Measurements from ENCODE around the gene CACNG4.

CACNG4 gene

DNA sequence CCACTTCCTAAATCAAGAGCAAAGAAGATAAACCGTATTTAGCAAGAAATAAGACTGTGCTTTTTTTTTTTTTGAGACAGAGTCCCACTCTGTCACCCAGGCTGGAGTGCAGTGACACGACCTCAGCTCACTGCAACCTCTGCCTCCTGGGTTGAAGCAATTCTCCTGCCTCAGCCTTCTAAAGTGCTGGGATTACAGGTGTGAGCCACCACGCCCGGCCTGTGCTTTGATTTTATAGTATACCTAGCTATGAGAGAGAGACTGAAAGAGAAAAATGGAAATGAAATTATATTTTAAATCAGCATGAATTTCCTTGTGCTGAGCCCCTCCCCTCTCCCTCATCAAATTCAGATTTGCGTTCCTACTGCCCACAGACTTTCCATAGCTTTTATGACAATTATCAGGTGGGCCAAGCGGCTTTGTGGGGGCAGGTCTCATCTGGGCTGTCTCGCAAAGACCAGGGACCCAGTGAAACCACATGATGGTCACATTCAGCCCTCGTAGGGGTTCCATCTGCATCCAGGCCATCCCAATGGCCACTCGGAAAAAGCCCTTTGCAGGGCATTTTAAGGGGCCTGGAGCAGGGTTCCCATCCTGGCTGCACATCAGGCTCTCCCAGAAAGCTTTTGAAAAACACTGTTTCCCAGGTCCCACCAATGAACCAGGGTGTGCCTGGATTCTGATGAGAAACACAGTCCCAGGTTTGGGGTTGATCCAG lies 88.4 kb downstream of the CACNG4 start:
- no peak overlapping the region for H3K4me3 ChIP-seq (ENCODE audit: low read length)
- H3K27me3 ChIP-seq (ENCODE audit: insufficient read depth, low read length), result no peaks in the 10 kb centered on the region
- H3K36me3 ChIP-seq (ENCODE audit: insufficient read depth, low read depth, low read length), result no peaks in the 10 kb centered on the region

DNA sequence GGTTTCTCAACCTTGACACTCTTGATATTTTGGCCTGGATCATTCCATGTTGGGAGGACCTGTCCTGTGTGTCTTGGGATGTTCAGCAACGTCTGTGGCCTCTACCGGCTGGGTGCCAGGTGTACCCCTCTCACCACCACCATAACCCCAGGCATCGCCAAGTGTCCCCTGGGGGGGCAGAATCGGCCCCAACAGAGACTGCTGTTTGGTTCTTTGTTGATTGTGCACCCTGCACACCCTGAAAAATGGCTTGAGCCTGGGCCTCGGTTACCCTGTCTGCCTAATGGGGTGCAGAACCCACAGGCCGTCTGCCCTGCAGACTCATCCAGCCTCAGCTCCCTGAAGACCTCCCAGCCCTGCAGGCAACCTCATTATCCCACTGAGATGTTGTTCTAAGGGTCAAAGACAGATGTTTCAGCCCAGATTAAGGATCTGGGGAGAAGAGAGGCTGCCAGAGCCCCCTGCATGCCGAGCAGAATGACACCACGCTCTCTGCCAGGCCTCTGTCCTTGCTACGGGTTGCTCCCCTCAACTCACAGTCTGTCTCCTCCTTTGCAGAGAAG lies 89.0 kb downstream of the CACNG4 start:
- Histone ChIP-seq H3K27me3 (ENCODE audit: insufficient read depth, low read length) (no peaks in the 10 kb centered on the region), H3K4me3 (ENCODE audit: low read length) (no peak overlapping the region), H3K9me3 (ENCODE audit: insufficient read depth, low read depth, low read length) (peaks cover 13% of the 10 kb centered on the region), H3K4me1 (ENCODE audit: insufficient read depth, low read length) (no peaks in the 10 kb centered on the region), H3K27ac (ENCODE audit: low read length) (no peak overlapping the region), H3K36me3 (ENCODE audit: insufficient read depth, low read depth, low read length) (no peaks in the 10 kb centered on the region), H3K9ac (ENCODE audit: low read depth, low read length) (no peak overlapping the region; the same call in 1 of the 2 replicates)

More for the DNA sequence above, 88.4 kb downstream of the CACNG4 start:
- Histone ChIP-seq H3K9me3 (ENCODE audit: insufficient read depth, low read depth, low read length) (peaks cover 16% of the 10 kb centered on the region), H3K9ac (ENCODE audit: low read depth, low read length) (no peak overlapping the region), H3K4me1 (ENCODE audit: insufficient read depth, low read length) (no peaks in the 10 kb centered on the region), H3K27ac (ENCODE audit: low read length) (no peak overlapping the region)

GRCh38 chr17:67054011-67054591 lies 89.6 kb downstream of the CACNG4 start:
- Histone ChIP-seq H3K9me3 (ENCODE audit: insufficient read depth, low read depth, low read length) (peaks cover 7% of the 10 kb centered on the region), H3K4me1 (ENCODE audit: insufficient read depth, low read length) (no peaks in the 10 kb centered on the region), H3K27me3 (ENCODE audit: insufficient read depth, low read length) (no peaks in the 10 kb centered on the region), H3K36me3 (ENCODE audit: insufficient read depth, low read depth, low read length) (no peaks in the 10 kb centered on the region), H3K4me3 (ENCODE audit: low read length) (no peak overlapping the region), H3K27ac (ENCODE audit: low read length) (no peak overlapping the region), H3K9ac (ENCODE audit: low read depth, low read length) (no peak overlapping the region; the same call in 1 of the 2 replicates)

GRCh38 chr17:67054608-67055007 lies 90.1 kb downstream of the CACNG4 start:
- Histone ChIP-seq H3K9me3 (ENCODE audit: insufficient read depth, low read depth, low read length) (peaks cover 2% of the 10 kb centered on the region; the same call in 1 of the 2 replicates), H3K9ac (ENCODE audit: low read depth, low read length) (no peak overlapping the region), H3K27ac (ENCODE audit: low read length) (no peak overlapping the region), H3K36me3 (ENCODE audit: insufficient read depth, low read depth, low read length) (no peaks in the 10 kb centered on the region), H3K4me3 (ENCODE audit: low read length) (no peak overlapping the region), H3K4me1 (ENCODE audit: insufficient read depth, low read length) (no peaks in the 10 kb centered on the region), H3K27me3 (ENCODE audit: insufficient read depth, low read length) (no peaks in the 10 kb centered on the region)

GRCh38 chr17:67055041-67055443 lies 90.5 kb downstream of the CACNG4 start:
- H3K4me3 ChIP-seq (ENCODE audit: low read length), result no peak overlapping the region
- H3K27ac ChIP-seq (ENCODE audit: low read length), result no peak overlapping the region
- H3K27me3 ChIP-seq (ENCODE audit: insufficient read depth, low read length), result no peaks in the 10 kb centered on the region
- H3K9me3 ChIP-seq (ENCODE audit: insufficient read depth, low read depth, low read length), result no peaks in the 10 kb centered on the region
- H3K36me3 ChIP-seq (ENCODE audit: insufficient read depth, low read depth, low read length), result no peaks in the 10 kb centered on the region
- H3K4me1 ChIP-seq (ENCODE audit: insufficient read depth, low read length), result no peaks in the 10 kb centered on the region
- no peak overlapping the region for H3K9ac ChIP-seq (ENCODE audit: low read depth, low read length)

DNA sequence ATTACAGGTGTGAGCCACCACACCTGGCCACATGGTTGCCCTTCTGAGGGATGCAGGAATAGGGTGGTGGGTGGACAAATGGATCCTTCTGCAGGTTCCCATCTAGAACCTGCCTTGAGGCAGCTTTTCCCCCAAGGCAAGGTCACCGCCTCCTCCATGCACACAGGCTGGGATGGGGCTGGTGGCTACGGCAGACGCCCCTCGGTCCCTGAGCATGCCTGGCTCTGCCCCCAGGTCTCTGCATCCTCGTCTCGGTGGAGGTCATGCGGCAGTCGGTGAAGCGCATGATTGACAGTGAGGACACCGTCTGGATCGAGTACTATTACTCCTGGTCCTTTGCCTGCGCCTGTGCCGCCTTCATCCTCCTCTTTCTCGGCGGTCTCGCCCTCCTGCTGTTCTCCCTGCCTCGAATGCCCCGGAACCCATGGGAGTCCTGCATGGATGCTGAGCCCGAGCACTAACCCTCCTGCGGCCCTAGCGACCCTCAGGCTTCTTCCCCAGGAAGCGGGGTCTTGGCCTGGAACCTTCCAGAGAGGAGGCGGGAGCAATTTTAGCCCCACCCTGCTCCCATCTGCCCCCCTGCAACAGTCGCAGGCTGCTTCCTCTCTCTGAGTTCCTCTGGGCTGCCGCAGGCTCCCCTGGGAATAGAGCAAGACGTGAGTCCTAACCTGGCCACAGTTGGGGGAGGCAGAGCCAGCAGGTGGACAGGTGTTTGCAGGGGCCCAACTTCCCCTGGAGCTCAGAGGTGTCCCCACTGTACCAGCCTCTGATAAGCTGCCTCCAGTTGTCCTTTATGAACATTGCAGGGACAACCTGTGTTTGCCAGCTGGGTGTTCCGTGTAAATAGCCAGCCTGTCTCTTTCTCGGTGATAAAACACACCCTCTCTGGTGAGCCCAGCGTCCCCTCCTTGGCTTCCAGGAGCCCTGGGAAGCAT lies 91.6 kb downstream of the CACNG4 start:
- Histone ChIP-seq H3K27me3 (ENCODE audit: insufficient read depth, low read length) (no peaks in the 10 kb centered on the region), H3K36me3 (ENCODE audit: insufficient read depth, low read depth, low read length) (no peaks in the 10 kb centered on the region), H3K27ac (ENCODE audit: low read length) (no peak overlapping the region), H3K4me1 (ENCODE audit: insufficient read depth, low read length) (no peaks in the 10 kb centered on the region), H3K9ac (ENCODE audit: low read depth, low read length) (no peak overlapping the region), H3K9me3 (ENCODE audit: insufficient read depth, low read depth, low read length) (no peaks in the 10 kb centered on the region), H3K4me3 (ENCODE audit: low read length) (no peak overlapping the region)

- H3K27ac ChIP-seq (ENCODE audit: low read length), result no peak overlapping the region
- H3K4me3 ChIP-seq (ENCODE audit: low read length), result no peak overlapping the region
- H3K9me3 ChIP-seq (ENCODE audit: insufficient read depth, low read depth, low read length), result no peaks in the 10 kb centered on the region
- no peak overlapping the region for H3K9ac ChIP-seq (ENCODE audit: low read depth, low read length)
- no peaks in the 10 kb centered on the region for H3K4me1 ChIP-seq (ENCODE audit: insufficient read depth, low read length)
- H3K27me3 ChIP-seq (ENCODE audit: insufficient read depth, low read length), result no peaks in the 10 kb centered on the region
- H3K36me3 ChIP-seq (ENCODE audit: insufficient read depth, low read depth, low read length), result no peaks in the 10 kb centered on the region
Measured at GRCh38 chr17:67056746-67057490, 92.4 kb downstream of the CACNG4 start.

DNA sequence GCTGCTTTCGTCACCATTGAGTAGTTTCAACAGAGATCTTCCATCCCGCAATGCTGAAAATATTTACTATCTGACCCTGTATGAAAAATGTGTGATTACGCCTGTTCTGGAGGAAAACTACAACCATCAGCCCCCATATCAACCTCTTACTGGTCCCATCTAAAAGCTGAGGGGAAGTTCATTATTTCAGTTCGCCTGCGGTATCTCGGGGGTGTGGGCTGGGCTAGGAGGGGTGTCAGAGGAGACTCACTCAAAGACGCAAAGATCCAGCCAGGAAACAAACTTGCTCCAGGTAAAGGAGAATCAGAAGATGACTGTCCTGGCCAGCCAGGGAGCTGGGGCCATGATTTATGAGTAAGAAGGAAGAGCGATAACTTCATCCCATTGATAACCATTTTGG lies 93.5 kb downstream of the CACNG4 start:
- Histone ChIP-seq H3K36me3 (ENCODE audit: insufficient read depth, low read depth, low read length) (no peaks in the 10 kb centered on the region), H3K9me3 (ENCODE audit: insufficient read depth, low read depth, low read length) (no peaks in the 10 kb centered on the region), H3K27ac (ENCODE audit: low read length) (no peak overlapping the region), H3K4me1 (ENCODE audit: insufficient read depth, low read length) (no peaks in the 10 kb centered on the region), H3K27me3 (ENCODE audit: insufficient read depth, low read length) (no peaks in the 10 kb centered on the region), H3K4me3 (ENCODE audit: low read length) (no peak overlapping the region), H3K9ac (ENCODE audit: low read depth, low read length) (no peak overlapping the region)

- H3K36me3 ChIP-seq (ENCODE audit: insufficient read depth, low read depth, low read length), result no peaks in the 10 kb centered on the region
- H3K4me3 ChIP-seq (ENCODE audit: low read length), result no peak overlapping the region
- no peak overlapping the region for H3K27ac ChIP-seq (ENCODE audit: low read length)
- no peaks in the 10 kb centered on the region for H3K27me3 ChIP-seq (ENCODE audit: insufficient read depth, low read length)
- no peaks in the 10 kb centered on the region for H3K4me1 ChIP-seq (ENCODE audit: insufficient read depth, low read length)
- H3K9ac ChIP-seq (ENCODE audit: low read depth, low read length), result no peak overlapping the region
- H3K9me3 ChIP-seq (ENCODE audit: insufficient read depth, low read depth, low read length), result no peaks in the 10 kb centered on the region
Measured at GRCh38 chr17:67059372-67059771, 94.9 kb downstream of the CACNG4 start.

DNA sequence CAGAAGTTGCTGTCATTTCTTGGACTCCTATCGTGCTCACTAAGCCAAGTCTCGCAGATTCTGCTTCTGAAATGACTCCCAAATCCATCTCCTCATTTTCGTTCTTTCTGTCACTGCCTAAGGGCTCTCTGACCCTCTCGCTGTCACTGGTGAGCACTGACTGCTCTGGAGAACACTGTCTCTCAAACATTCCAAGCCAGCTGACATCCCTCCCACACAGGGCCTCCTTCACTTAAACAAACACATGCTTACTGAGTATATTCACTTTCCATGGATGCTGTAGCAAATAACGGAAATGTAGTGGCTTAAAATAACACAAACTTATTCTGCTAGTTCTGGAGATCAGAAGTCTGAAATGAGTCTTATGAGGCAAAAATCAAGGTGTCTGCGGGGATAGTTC lies 98.6 kb downstream of the CACNG4 start:
- Histone ChIP-seq H3K9me3 (ENCODE audit: insufficient read depth, low read depth, low read length) (no peaks in the 10 kb centered on the region), H3K36me3 (ENCODE audit: insufficient read depth, low read depth, low read length) (no peaks in the 10 kb centered on the region), H3K27me3 (ENCODE audit: insufficient read depth, low read length) (no peaks in the 10 kb centered on the region), H3K27ac (ENCODE audit: low read length) (no peak overlapping the region), H3K4me1 (ENCODE audit: insufficient read depth, low read length) (no peaks in the 10 kb centered on the region), H3K9ac (ENCODE audit: low read depth, low read length) (no peak overlapping the region), H3K4me3 (ENCODE audit: low read length) (no peak overlapping the region)

DNA sequence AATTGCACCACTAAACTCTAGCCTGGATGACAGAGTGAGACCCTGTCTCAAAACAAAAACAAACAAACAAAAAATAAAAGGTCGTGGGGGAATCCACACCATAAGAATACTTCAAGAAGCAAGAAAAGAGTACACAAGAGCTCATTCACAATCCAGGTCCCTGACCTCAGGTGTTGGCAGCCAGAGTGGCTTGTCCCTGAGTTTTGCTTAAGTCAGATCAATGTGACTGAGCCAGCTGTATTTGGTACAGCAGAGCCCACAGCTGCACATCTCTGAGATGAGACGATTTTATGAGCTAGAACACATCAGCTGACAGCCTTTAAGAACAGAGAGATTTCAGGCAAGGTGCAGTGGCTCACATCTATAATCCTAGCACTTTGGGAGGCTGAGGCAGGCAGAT lies 102.2 kb downstream of the CACNG4 start:
- Histone ChIP-seq H3K4me3 (ENCODE audit: low read length) (no peak overlapping the region), H3K27me3 (ENCODE audit: insufficient read depth, low read length) (no peaks in the 10 kb centered on the region), H3K4me1 (ENCODE audit: insufficient read depth, low read length) (no peaks in the 10 kb centered on the region), H3K9ac (ENCODE audit: low read depth, low read length) (no peak overlapping the region), H3K36me3 (ENCODE audit: insufficient read depth, low read depth, low read length) (no peaks in the 10 kb centered on the region), H3K9me3 (ENCODE audit: insufficient read depth, low read depth, low read length) (no peaks in the 10 kb centered on the region), H3K27ac (ENCODE audit: low read length) (no peak overlapping the region)
